HG02759 (cell line): ENCODE measurements around the gene TRNAU1AP.

Experiments used
- ATAC-seq: cut with Tn5 transposase; IDR thresholded peaks from one replicate; pipeline ENCODE4 v1.9.1; 2021; ENCODE audit warnings: mild to moderate bottlenecking, moderate library complexity; ENCODE audit not compliant: unreplicated experiment

Gene TRNAU1AP

DNA sequence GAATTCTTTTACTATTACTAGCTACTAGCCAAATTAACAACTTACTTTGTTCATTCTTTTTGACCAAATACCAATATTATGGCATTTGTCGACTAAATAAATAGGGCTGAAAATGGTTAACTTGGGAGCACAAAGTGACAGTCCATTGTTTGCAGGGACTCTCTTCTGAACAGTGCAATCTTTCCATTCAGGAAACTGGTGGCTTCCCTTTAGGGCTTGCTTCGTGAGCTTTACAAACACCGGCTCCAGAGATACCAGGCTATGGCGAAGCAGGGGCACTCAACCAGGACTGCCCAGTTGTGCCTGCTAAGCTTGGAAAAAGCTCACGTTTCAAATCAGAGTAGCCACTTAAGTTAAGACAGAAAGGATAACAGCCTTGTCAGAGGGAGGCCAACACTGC is 51.5 kb downstream of the TRNAU1AP start:
- ATAC-seq = no peak

DNA sequence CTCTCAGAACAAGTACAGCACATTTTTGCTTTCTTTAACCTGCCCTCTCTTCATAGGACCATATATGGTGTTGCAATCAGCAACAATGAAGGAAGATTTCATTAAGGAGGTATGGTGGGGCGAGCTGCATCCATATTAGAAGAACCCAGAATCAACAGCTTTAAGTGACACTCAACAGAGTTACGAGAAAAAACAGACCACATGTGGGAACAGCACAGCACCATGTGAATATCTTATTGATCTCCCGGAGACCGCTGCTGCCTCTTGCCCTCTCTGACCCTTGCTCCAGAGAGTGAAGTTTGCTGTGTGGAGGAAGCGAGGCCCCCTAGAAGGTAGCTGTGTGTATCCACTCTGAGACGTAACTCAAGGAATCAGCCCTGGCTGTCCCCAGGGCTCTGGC is 52.1 kb downstream of the TRNAU1AP start:
- no peak for ATAC-seq

DNA sequence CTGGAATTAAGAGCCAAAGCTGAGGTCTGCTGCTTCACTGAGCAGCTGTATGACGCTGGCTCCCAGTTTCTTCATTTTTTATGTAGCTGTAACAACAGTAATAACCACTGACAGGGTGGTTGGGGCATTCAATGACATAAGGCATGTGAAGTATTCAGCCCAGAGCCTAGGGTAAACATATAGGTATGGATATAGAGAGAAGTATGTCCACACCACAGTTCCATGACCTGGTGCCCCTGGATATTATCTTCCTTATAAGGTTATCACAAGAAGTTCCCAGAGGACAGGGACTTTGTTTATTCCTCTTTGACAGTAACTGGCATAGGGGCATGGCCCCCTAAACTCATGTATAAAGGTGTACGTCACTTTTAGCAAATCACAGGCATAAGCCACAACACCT is 53.9 kb downstream of the TRNAU1AP start:
- ATAC-seq = no peak

DNA sequence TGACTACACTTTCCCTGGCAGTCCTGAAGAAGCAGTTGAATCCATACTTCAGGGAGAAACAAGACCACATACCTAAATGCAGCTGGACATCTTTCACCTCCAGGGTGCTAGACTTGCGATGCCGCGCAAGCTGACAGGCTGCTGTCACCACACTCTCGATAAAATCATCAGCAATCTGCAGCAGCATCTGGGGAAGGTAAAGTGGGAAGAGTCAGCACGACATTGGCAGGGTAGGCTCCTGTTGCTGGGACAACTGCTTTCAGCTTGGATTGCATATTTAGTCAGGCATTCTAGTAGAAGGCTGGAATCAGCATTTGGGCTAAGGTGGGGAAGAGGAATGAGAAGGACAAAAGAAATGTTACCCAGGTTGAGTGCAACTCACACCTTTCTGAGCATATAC is 60.3 kb downstream of the TRNAU1AP start:
- ATAC-seq = no peak
